Endothelial cell of umbilical vein (primary cell): Measurements from ENCODE around the gene COL1A2. TPM values are rescaled to one million over a fixed set of nuclear protein-coding genes. Genes with fewer than 3 reads are reported as not detected.

ENCODE experiments used
- BruUV-seq: library from RNA; stranded (reverse); fragments of 400-500 nt; replicated peaks from 2 replicates; lab custom pipeline; 2021; lab: Mats Ljungman, UMichigan
- CTCF ChIA-PET: fragments of 300-600, 350-600 bp; sonication (Branson Sonifier 250); formaldehyde crosslinking; loops from one replicate; lab custom pipeline; 2021; ENCODE audit warnings: antibody characterized with exemption, inconsistent platforms; lab: Charles Lee
- POLR2A ChIA-PET: fragments of 300-600, 350-600 bp; sonication (Branson Sonifier 250); formaldehyde crosslinking; loops from one replicate; lab custom pipeline; 2021; ENCODE audit warnings: antibody characterized with exemption, inconsistent platforms; lab: Charles Lee
- DNase-seq: peaks from one replicate; pipeline ENCODE4 v3.0.0-alpha.2; 2011; ENCODE audit warnings: low read depth, low spot score
- FAIRE-seq: peaks from 2 replicates; lab custom pipeline; 2011; peaks lifted over from hg19 to GRCh38; lab: Jason Lieb, UNC
- H2AFZ ChIP-seq: 2 replicates; pipeline ENCODE4 v1.6.0; 2012; ENCODE audit warnings: low read depth, low read length, control low read depth, inconsistent platforms
- H3K27ac ChIP-seq: 2 replicates; pipeline ENCODE4 v1.5.1; 2011; ENCODE audit warnings: low read depth, mild to moderate bottlenecking, control low read depth, low read length, moderate library complexity; ENCODE audit not compliant: insufficient read depth
- H3K27me3 ChIP-seq, 2 experiments: 2 replicates each; pipeline versions ENCODE4 v1.6.0 to v1.6.1; 2011; ENCODE audit warnings: low read length in 2 of 2, mixed read lengths in 1 of 2; ENCODE audit not compliant: control insufficient read depth in 2 of 2, insufficient read depth in 2 of 2
- H3K36me3 ChIP-seq, 2 experiments: 2 replicates in 1 of 2; 3 replicates in 1 of 2; pipeline ENCODE4 v1.5.1; 2011; ENCODE audit warnings: low read length in 2 of 2, mild to moderate bottlenecking in 1 of 2, moderate library complexity in 1 of 2; ENCODE audit not compliant: control insufficient read depth in 2 of 2, insufficient read depth in 2 of 2; ENCODE audit errors: extremely low read depth in 1 of 2
- H3K4me1 ChIP-seq: 3 replicates; pipeline ENCODE4 v1.5.1; 2011; ENCODE audit warnings: mild to moderate bottlenecking, low read length; ENCODE audit not compliant: control insufficient read depth, insufficient read depth; ENCODE audit errors: extremely low read depth
- H3K4me2 ChIP-seq: 2 replicates; pipeline ENCODE4 v1.6.1; 2011; ENCODE audit warnings: low read length, control low read depth, mixed read lengths; ENCODE audit not compliant: insufficient read depth
- H3K4me3 ChIP-seq, 3 experiments: fragments of 200-600 bp in 1 of 3; sonication (generic), shearing (Covaris generic) in 1 of 3; replicated peaks in 1 of 3; 2 replicates each; pipeline ENCODE4 v1.5.1; 2011 to 2016; ENCODE audit warnings: control low read depth in 3 of 3, low read length in 3 of 3, mild to moderate bottlenecking in 2 of 3, inconsistent platforms in 1 of 3, low read depth in 1 of 3, moderate library complexity in 1 of 3; ENCODE audit not compliant: insufficient read depth in 1 of 3
- H3K79me2 ChIP-seq: 2 replicates; pipeline ENCODE4 v1.6.0; 2012; ENCODE audit warnings: low read length, inconsistent platforms; ENCODE audit not compliant: control insufficient read depth, insufficient read depth
- H3K9ac ChIP-seq: replicated peaks from 2 replicates; pipeline ENCODE3; 2011; ENCODE audit warnings: low read length, control low read depth; ENCODE audit not compliant: insufficient read depth; ENCODE audit errors: extremely low read depth
- H3K9me1 ChIP-seq: replicated peaks from 3 replicates; pipeline ENCODE4 v1.6.0; 2011; ENCODE audit warnings: mild to moderate bottlenecking, low read length; ENCODE audit not compliant: control insufficient read depth, insufficient read depth; ENCODE audit errors: extremely low read depth
- H3K9me3 ChIP-seq: replicated peaks from 2 replicates; pipeline ENCODE4 v1.5.1; 2012; ENCODE audit warnings: low read length, inconsistent platforms; ENCODE audit not compliant: control insufficient read depth, insufficient read depth
- H4K20me1 ChIP-seq: replicated peaks from 2 replicates; pipeline ENCODE3; 2011; ENCODE audit warnings: mild to moderate bottlenecking, low read length; ENCODE audit not compliant: control insufficient read depth, insufficient read depth; ENCODE audit errors: extremely low read depth
- EZH2 ChIP-seq: IDR thresholded peaks from 2 replicates; pipeline ENCODE4 v1.6.1; 2012; ENCODE audit warnings: borderline replicate concordance, low read depth, mild to moderate bottlenecking, moderate library complexity, low read length, inconsistent platforms; ENCODE audit not compliant: severe bottlenecking
- FOS ChIP-seq: IDR thresholded peaks from 2 replicates; pipeline ENCODE4 v1.6.1; 2011; ENCODE audit warnings: mild to moderate bottlenecking, low read length, moderate library complexity, borderline replicate concordance; ENCODE audit not compliant: insufficient read depth
- GATA2 ChIP-seq: IDR thresholded peaks from 2 replicates; pipeline ENCODE4 v1.7.0; 2011; ENCODE audit warnings: low read depth, mild to moderate bottlenecking, moderate library complexity, mixed read lengths, low read length; ENCODE audit not compliant: insufficient read length, insufficient read depth
- JUN ChIP-seq: IDR thresholded peaks from 2 replicates; pipeline ENCODE4 v1.6.1; 2011; ENCODE audit warnings: borderline replicate concordance, low read depth; ENCODE audit not compliant: insufficient read length, insufficient read depth
- MYC ChIP-seq: IDR thresholded peaks from one replicate; pipeline ENCODE4 v1.6.1; 2011; ENCODE audit warnings: mild to moderate bottlenecking, low read depth, low read length
- POLR2A ChIP-seq: IDR thresholded peaks from 2 replicates; pipeline ENCODE4 v1.6.1; 2012; ENCODE audit warnings: low read depth, mild to moderate bottlenecking, control low read depth, low read length
- POLR2AphosphoS5 ChIP-seq: IDR thresholded peaks from 2 replicates; pipeline ENCODE4 v1.6.1; 2012; ENCODE audit warnings: low read depth, mild to moderate bottlenecking, control low read depth, low read length, moderate library complexity; ENCODE audit not compliant: insufficient read depth
- dilution Hi-C: fragments of 300-500 bp; cut with MboI; formaldehyde crosslinking; loops from one replicate; pipeline ENCODE4 v1.15.0; 2019; ENCODE audit warnings: low sequenced_read_pairs; ENCODE audit not compliant: extremely low pct_ligation_motif_present
- intact Hi-C: fragments of 100-400 bp; cut with micrococcal nuclease; formaldehyde crosslinking; loops from one replicate; pipeline ENCODE4 v1.10.0; 2022
- polyA plus RNA-seq, 4 experiments: library from polyadenylated mRNA; depleted of rRNA in 3 of 4; stranded (reverse) in 3 of 4; unstranded in 1 of 4; fragments of >200 nt; gene quantifications; 2 replicates each; pipeline versions ENCODE4 v1.2.1 to v1.2.3, GENCODE V29; 2011 to 2012; ENCODE audit warnings: missing spikeins in 1 of 4
- total RNA-seq: library from RNA; stranded (reverse); gene quantifications from 2 replicates; pipeline ENCODE4 v1.2.3, GENCODE V29; 2021
- TF ChIP-seq, protein P1 (sequence below): IDR thresholded peaks from 2 replicates; pipeline ENCODE4 v1.6.1; 2011; ENCODE audit not compliant: insufficient read depth, insufficient read length
- TF ChIP-seq, protein P2 (sequence below), 2 donors: IDR thresholded peaks; 1 replicate in 1 of 2; 2 replicates in 1 of 2; pipeline ENCODE4 v1.5.1; 2011; ENCODE audit warnings: low read length in 2 of 2, mild to moderate bottlenecking in 2 of 2, moderate library complexity in 2 of 2, control low read depth in 1 of 2, inconsistent platforms in 1 of 2, low read depth in 1 of 2; ENCODE audit not compliant: insufficient read depth in 1 of 2; ENCODE audit errors: extremely low read depth in 1 of 2

COL1A2 gene
- total and polyA plus RNA-seq, 2 donors (not counting 3 experiments of a cell fraction or from before 2014, with no cell fraction given), result 28.9 to 40.8 TPM

DNA sequence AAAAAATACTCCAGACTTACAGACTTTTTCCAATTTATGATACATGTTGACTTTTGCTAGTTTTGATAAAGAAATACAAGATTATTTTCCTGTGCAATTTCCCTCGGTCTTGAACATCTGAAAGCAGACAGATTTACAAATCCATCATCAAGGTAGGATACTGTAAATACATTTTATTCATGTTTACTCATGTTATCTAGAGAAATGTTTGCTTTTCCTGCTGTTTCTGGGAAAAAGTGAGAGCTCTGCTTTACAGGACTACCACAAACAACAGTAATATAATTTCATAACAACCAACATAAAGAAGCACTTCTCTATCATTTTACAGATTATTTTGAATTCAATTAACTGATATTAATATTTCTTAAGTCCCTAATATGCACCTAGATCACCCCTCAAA is 83.2 kb downstream of the COL1A2 start:
- H3K27ac ChIP-seq, result no peak overlapping the region
- no peak overlapping the region for H2AFZ ChIP-seq
- no peaks in the 10 kb centered on the region for H3K4me1 ChIP-seq
- H3K9me1 ChIP-seq, result no peaks in the 10 kb centered on the region
- H3K27me3 ChIP-seq, result peaks cover 0 to 6% of the 10 kb centered on the region in 2 experiments
- no peak for TF ChIP-seq GATA2
- TF ChIP-seq, protein P1, sequence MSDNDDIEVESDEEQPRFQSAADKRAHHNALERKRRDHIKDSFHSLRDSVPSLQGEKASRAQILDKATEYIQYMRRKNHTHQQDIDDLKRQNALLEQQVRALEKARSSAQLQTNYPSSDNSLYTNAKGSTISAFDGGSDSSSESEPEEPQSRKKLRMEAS, result no peak
- TF ChIP-seq, protein P2, sequence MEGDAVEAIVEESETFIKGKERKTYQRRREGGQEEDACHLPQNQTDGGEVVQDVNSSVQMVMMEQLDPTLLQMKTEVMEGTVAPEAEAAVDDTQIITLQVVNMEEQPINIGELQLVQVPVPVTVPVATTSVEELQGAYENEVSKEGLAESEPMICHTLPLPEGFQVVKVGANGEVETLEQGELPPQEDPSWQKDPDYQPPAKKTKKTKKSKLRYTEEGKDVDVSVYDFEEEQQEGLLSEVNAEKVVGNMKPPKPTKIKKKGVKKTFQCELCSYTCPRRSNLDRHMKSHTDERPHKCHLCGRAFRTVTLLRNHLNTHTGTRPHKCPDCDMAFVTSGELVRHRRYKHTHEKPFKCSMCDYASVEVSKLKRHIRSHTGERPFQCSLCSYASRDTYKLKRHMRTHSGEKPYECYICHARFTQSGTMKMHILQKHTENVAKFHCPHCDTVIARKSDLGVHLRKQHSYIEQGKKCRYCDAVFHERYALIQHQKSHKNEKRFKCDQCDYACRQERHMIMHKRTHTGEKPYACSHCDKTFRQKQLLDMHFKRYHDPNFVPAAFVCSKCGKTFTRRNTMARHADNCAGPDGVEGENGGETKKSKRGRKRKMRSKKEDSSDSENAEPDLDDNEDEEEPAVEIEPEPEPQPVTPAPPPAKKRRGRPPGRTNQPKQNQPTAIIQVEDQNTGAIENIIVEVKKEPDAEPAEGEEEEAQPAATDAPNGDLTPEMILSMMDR (IDR thresholded peaks at IDR 0.05; ENCODE audit: extremely low read depth in 1 of 2, insufficient read depth in 1 of 2, low read depth in 1 of 2, low read length in 2 of 2), result no peak
- H3K4me3 ChIP-seq, result no peak overlapping the region
- no peak for FAIRE-seq
- DNase-seq, result no peak
- no peak overlapping the region for H3K4me2 ChIP-seq
- H3K36me3 ChIP-seq, result no peaks in the 10 kb centered on the region
- intact Hi-C loops (no loop called here), dilution Hi-C loops (no loop called here)
- no peaks in the 10 kb centered on the region for H3K9me3 ChIP-seq
- no peaks in the 10 kb centered on the region for H3K79me2 ChIP-seq
- POLR2A ChIA-PET, result no interaction called here
- CTCF ChIA-PET, result interaction anchor here (1.3 to 1.5 kb wide), 2 partner anchors 10 to 28 kb away, joined by 3 to 4 read pairs; no protein-coding TSS in a partner anchor
- no TSS peak for BruUV-seq
- no peak overlapping the region for H3K9ac ChIP-seq
- no peaks in the 10 kb centered on the region for H4K20me1 ChIP-seq

DNA sequence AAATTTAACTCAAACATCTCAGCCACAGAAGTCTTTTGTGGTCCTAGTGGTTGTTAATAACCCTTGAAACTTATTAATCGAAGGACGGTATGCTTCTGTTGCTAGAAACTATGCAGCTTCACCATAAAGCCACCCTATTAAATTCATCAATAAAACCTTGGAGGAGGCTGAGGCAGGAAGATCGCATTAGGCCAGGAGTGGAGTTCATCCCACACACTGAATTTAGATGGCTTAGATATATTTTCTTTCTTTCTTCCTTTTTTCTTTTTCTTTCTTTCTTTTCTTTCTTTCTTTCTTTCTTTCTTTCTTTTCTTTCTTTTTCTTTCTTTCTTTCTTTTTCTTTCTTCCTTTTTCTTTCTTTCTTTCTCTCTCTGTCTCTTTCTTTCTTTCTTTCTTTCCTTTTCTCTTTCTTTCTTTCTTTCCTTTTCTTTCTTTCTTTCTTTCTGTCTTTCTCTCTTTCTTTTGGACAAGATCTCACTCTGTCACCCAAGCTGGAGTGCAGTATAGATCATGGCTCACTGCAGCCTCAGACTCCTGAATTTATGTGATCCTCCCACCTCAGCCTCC is 84.0 kb downstream of the COL1A2 start:
- Histone ChIP-seq H3K4me3 (no peak overlapping the region), H3K36me3 (no peaks in the 10 kb centered on the region), H3K4me2 (no peak overlapping the region), H2AFZ (no peak overlapping the region), H3K79me2 (no peaks in the 10 kb centered on the region), H3K27ac (no peak overlapping the region), H3K27me3 (peaks cover 0 to 6% of the 10 kb centered on the region in 2 experiments), H3K9me3 (no peaks in the 10 kb centered on the region), H4K20me1 (no peaks in the 10 kb centered on the region), H3K4me1 (no peaks in the 10 kb centered on the region), H3K9me1 (no peaks in the 10 kb centered on the region), H3K9ac (no peak overlapping the region)
- intact Hi-C loops (no loop called here), dilution Hi-C loops (no loop called here)
- TF ChIP-seq, protein P2 (IDR thresholded peaks at IDR 0.05; ENCODE audit: extremely low read depth in 1 of 2, insufficient read depth in 1 of 2, low read depth in 1 of 2, low read length in 2 of 2), result no peak
- TF ChIP-seq FOS (no peak), MYC (no peak), EZH2 (no peak), JUN (no peak), POLR2AphosphoS5 (no peak), POLR2A (no peak), GATA2 (no peak)
- TF ChIP-seq, protein P1, result no peak
- POLR2A ChIA-PET, result no interaction called here
- FAIRE-seq (no peak), DNase-seq (no peak)
- CTCF ChIA-PET, result interaction anchor here (1.5 kb wide), 1 partner anchor 29 kb away, joined by 3 read pairs; no protein-coding TSS in a partner anchor
- no TSS peak for BruUV-seq
